Epithelial cell of proximal tubule (primary cell): Measurements from ENCODE around the gene ZNF831. TPM values are rescaled to one million over a fixed set of nuclear protein-coding genes. Genes with fewer than 3 reads are reported as not detected.

Source experiments
- DNase-seq: peaks from one replicate; pipeline ENCODE4 v3.0.0-alpha.2; 2011; ENCODE audit warnings: low read depth
- H3K4me3 ChIP-seq: 2 replicates; pipeline ENCODE4 v1.5.1; 2011; ENCODE audit warnings: low read depth, mild to moderate bottlenecking, low read length
- total RNA-seq: library from RNA; depleted of rRNA; stranded (reverse); fragments of >200 nt; gene quantifications from 2 replicates; pipeline ENCODE4 v1.2.3, GENCODE V29; 2015
- TF ChIP-seq, protein P1 (sequence below): conservative IDR thresholded peaks from 2 replicates; pipeline ENCODE4 v1.5.1; 2012; ENCODE audit warnings: low read depth, mild to moderate bottlenecking, low read length

Gene ZNF831
- total RNA-seq, 1 donor from 2014 or later, result not detected

DNA sequence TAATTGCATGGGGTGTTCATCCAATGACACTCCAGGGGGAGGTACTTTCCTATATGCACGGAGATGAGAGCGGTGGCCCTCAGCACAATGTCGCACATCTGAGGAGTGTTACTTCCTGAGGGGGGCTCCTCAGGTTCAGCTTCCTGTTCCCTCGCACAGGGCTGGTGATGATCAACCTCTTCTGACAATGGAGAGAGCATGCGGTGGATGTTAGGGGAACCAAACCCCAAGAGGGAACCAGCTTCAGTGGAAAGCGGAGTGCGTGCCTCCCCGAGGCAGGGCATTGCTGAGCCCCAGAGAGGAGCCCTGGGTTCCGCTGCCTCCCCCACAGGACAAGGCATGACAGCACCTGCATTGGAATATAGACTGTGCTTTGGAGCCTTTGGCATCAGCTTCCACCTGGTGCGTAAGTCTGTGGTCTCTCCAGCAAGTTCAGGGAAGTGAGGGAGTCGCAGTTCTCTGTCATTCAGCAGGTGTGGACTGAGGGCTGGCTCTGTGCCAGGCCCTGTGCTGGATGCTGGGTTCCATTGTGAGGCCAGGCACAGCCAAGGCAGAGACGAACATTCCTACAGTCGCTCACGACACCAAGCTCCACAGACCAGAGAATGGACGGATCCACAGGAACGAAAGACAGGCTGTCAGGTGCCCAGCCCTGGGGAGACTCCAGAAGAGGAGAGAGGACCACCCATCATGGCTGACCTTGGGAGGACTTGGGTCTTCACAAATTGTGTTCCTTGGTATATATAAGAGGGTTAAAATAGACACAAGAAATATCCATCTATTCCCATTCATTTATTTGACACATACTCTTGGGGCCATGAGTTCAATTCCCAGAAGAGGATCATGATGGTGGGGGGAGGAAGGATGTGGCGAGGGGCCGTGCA is 3.9 kb upstream of the ZNF831 start:
- TF ChIP-seq, protein P1, sequence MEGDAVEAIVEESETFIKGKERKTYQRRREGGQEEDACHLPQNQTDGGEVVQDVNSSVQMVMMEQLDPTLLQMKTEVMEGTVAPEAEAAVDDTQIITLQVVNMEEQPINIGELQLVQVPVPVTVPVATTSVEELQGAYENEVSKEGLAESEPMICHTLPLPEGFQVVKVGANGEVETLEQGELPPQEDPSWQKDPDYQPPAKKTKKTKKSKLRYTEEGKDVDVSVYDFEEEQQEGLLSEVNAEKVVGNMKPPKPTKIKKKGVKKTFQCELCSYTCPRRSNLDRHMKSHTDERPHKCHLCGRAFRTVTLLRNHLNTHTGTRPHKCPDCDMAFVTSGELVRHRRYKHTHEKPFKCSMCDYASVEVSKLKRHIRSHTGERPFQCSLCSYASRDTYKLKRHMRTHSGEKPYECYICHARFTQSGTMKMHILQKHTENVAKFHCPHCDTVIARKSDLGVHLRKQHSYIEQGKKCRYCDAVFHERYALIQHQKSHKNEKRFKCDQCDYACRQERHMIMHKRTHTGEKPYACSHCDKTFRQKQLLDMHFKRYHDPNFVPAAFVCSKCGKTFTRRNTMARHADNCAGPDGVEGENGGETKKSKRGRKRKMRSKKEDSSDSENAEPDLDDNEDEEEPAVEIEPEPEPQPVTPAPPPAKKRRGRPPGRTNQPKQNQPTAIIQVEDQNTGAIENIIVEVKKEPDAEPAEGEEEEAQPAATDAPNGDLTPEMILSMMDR, result no peak
- no peak overlapping the region for H3K4me3 ChIP-seq
- DNase-seq, result no peak

- H3K4me3 ChIP-seq, result no peak overlapping the region
- no peak for DNase-seq
- TF ChIP-seq, protein P1, result no peak
Observed at GRCh38 chr20:59160389-59161115, 3.1 kb upstream of the ZNF831 start.

GRCh38 chr20:59161721-59162120 is 1.9 kb upstream of the ZNF831 start:
- H3K4me3 ChIP-seq, result no peak overlapping the region
- TF ChIP-seq, protein P1, result no peak
- DNase-seq, result no peak

DNA sequence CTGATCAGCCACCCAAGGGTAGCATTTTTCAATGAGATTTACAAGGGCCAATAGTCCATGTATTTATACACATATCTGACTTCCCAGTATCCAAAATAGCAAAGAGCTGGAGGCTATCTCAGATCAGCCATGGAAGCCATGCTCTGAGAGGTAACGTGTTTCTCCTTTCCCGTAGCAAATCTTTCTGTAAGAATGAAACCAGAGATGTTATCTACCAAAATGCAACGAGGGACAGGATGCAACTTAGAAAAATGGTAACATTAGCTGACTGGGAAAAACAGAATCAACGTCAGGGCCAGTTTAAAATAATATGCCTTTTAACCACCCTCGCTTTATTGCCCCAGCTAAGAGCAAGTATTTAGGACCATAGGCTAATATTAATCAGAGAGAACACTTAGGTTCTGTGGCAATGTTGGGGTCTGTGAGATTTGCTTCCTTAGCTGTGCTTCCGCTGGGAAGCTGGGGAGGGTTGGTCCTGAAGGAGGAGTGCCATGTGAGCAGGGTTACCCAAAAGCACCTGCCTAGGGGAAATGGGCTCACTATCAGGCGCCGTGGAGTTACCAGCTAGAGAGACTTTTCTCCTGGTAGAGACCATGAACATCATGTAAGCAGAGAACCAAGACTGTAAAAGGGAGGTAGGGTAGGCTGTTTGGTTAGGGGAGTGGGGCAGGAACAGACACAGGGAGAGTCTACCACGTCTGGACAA is 1.2 kb downstream of the ZNF831 start:
- DNase-seq, result no peak
- TF ChIP-seq, protein P1, result no peak
- H3K4me3 ChIP-seq, result no peak overlapping the region

DNA sequence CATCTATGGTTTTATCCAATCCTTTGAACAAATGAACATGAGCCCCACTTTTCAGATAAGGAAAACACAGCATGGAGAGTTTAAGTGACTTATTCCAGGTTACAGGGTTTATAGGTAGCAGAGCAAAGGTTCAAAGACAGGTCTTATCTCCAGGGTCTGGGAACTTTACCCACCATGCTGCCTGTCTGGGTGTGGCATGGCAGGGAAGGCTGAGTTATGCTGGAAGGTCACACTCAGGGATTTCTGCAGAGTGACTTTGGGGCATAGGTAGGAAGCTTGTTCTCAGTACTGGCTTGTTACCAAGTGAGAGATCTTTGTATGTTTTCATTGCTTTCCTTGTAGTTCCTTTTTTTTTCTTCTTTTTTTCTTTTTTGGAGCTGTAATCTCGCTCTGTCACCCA is 1.8 kb downstream of the ZNF831 start:
- TF ChIP-seq, protein P1, result no peak
- DNase-seq, result no peak
- H3K4me3 ChIP-seq, result no peak overlapping the region

DNA sequence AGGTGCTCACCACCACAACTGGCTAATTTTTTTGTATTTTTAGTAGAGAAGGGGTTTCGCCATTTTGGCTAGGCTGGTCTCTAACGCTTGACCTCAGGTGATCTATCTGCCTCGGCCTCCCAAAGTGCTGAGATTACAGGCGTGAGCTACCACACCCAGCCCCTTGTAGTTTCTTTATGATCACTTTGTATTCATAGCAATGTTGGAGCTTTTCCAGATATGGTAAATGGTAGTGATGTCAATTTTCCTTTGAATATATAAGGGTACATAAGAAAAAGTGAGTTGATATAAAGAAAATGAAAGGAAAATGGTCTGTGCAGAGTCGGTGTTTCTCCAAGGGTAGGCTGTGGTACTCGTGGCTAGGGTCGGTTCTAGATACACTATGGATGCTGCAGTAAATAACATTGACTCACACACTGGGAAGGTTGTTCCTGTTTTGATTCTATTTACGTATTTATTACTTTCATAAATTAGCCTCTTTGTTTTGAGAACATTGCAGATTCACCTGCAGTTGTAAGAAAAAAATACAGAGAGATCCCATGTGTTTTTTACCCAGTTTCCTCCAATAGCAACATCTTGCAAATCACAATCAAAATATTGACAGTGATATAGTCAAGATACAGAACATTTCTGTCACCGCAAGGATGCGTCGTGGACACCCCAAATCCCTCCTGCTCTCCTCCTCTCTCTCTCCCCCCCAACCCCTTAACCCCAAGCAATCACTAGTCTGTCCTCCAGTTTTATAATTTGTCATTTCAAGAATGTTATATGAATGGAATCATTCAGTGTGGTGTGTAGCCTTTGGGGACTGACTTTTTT is 2.5 kb downstream of the ZNF831 start:
- no peak overlapping the region for H3K4me3 ChIP-seq
- no peak for DNase-seq
- TF ChIP-seq, protein P1, result no peak
